AG04449 (cell line): ENCODE data around the gene FOXK2.

Experiments used
- CTCF ChIA-PET: fragments of 350-600 bp; formaldehyde crosslinking; extraction: SDS; loops from one replicate; lab custom pipeline; 2021; ENCODE audit warnings: antibody characterized with exemption; lab: Yijun Ruan, JAX
- POLR2A ChIA-PET: fragments of 400-600, 350-600 bp; formaldehyde crosslinking; extraction: SDS; loops from one replicate; lab custom pipeline; 2020; ENCODE audit warnings: antibody characterized with exemption, inconsistent platforms; lab: Yijun Ruan, JAX
- DNase-seq: peaks from one replicate; pipeline ENCODE4 v3.0.0-alpha.2; 2010; ENCODE audit warnings: low read depth, low spot score
- H3K4me3 ChIP-seq: 2 replicates; pipeline ENCODE4 v1.5.1; 2011; ENCODE audit warnings: low read depth, mild to moderate bottlenecking, control low read depth, low read length
- TF ChIP-seq, protein P1 (sequence below): IDR thresholded peaks from one replicate; pipeline ENCODE4 v1.5.1; 2011; ENCODE audit warnings: mild to moderate bottlenecking, moderate library complexity, low read length, control low read depth, inconsistent platforms; ENCODE audit not compliant: insufficient read depth; ENCODE audit errors: missing control alignments

Gene FOXK2

DNA sequence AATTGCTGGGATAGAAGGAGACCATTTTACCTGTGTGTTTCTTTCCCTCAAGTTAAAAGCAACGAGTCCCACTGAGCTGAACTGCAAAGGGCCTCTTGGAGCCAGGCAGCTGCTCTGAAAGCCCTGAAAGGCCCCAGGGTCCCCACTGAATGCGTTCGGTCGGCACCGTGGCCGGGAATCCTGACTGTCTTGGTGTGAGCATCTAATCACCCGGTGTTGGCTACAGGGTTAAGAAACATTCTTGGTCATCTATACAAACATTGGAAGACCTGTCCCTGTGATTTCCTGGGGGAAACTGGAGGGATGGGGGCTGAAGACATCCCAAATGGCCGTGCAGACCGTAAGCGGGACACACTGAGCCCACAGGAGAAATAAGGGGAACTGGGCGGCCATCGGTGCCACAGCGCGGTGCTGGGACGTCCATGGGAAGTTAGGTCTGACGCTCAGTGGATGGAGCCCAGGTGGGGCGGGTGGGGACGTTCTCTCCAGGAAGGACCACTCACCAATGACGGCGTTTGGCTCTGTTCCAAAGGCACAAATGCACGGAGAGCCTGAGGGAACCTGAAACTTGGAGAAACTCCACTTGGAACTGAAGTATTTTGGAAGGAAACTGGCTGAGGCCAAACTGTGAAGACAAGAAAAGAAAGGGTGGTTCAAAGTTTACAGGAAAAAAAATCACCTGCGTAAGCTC is 96.6 kb downstream of the FOXK2 start:
- ChIA-PET CTCF (no interaction called here), POLR2A (no interaction called here)
- no peak overlapping the region for H3K4me3 ChIP-seq
- TF ChIP-seq, protein P1, sequence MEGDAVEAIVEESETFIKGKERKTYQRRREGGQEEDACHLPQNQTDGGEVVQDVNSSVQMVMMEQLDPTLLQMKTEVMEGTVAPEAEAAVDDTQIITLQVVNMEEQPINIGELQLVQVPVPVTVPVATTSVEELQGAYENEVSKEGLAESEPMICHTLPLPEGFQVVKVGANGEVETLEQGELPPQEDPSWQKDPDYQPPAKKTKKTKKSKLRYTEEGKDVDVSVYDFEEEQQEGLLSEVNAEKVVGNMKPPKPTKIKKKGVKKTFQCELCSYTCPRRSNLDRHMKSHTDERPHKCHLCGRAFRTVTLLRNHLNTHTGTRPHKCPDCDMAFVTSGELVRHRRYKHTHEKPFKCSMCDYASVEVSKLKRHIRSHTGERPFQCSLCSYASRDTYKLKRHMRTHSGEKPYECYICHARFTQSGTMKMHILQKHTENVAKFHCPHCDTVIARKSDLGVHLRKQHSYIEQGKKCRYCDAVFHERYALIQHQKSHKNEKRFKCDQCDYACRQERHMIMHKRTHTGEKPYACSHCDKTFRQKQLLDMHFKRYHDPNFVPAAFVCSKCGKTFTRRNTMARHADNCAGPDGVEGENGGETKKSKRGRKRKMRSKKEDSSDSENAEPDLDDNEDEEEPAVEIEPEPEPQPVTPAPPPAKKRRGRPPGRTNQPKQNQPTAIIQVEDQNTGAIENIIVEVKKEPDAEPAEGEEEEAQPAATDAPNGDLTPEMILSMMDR = no peak
- no peak for DNase-seq

DNA sequence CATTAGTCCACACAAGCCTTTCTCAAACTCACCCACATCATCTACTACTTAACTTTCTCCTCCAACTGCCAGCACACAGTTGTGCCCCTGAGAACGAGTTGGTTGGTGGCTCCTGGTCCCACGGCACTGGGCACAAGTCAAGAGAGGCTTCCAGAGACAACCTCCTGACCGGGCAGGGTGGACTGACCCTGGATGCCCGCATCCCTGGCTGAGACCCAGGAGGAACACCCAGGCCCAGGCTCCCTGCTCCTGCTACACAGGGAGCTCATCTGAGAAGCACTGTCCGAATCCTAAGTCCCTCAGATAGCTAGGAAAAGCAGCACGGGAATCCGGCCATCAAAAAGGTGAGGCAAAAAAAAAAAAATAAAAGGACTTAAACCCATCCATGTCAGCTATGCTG is 99.7 kb downstream of the FOXK2 start:
- DNase-seq = no peak
- CTCF ChIA-PET = no interaction called here
- TF ChIP-seq, protein P1 = no peak
- POLR2A ChIA-PET = no interaction called here
- H3K4me3 ChIP-seq = no peak overlapping the region

DNA sequence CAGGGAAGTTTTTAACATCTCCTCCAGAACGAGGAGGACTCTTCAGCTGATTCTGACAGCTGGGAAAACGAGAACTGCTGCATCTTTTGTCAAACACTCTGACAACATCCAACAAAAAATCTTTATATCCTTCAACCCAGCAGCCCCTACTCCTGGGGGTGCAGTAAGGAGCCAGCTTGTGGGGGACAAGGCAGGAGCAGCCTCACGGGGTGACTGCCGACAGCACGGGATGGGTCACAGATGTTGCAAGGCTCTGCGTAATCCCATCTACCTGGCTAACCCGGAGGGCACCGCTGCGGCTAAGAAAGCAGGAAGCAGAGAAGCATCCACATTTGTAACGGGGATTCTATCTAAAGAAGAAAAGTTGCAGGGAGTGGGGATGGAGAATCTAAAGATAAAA is 100.1 kb downstream of the FOXK2 start:
- no peak overlapping the region for H3K4me3 ChIP-seq
- TF ChIP-seq, protein P1 = no peak
- no peak for DNase-seq
- ChIA-PET CTCF (no interaction called here), POLR2A (no interaction called here)

DNA sequence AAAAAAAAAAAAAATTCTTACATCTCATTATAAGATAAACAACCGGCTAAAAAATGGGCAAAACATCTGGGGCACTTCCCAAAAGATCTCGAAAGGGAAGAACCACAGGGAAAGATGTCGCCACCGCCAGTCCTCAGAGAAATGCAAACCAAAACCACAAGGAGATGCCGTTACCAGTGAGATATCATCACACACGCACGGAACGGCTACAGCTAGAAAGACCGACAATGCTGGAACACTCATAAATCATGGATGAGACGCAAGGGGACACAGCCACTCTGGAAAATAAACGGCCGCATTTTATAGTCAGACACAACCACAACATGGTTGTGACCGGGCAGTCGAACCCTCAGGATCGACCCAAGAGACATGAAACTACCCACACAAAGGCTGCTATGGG is 104.2 kb downstream of the FOXK2 start:
- POLR2A ChIA-PET = no interaction called here
- TF ChIP-seq, protein P1 = no peak
- no peak for DNase-seq
- CTCF ChIA-PET = no interaction called here
- H3K4me3 ChIP-seq = no peak overlapping the region

DNA sequence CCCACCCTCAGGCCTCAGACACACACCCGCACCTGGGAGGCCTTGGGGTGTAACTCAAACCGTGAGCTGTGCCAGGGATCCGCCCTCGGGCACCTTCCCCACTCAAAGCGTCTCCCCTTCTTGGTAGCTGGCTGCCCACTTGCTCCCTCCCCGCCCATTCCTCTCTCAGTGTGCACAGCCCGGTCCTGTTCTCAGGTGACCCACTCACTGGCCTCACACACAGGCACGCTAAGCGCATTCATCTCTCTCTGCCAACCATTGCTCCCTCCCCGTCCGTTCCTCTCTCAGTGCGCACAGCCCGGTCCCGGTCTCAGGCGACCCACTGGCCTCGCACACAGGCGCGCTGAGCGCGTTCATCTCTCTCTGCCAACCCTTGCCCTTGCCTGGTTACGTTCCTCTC is 107.9 kb downstream of the FOXK2 start:
- DNase-seq = no peak
- TF ChIP-seq, protein P1 = no peak
- CTCF ChIA-PET = no interaction called here
- no peak overlapping the region for H3K4me3 ChIP-seq
- POLR2A ChIA-PET = no interaction called here

DNA sequence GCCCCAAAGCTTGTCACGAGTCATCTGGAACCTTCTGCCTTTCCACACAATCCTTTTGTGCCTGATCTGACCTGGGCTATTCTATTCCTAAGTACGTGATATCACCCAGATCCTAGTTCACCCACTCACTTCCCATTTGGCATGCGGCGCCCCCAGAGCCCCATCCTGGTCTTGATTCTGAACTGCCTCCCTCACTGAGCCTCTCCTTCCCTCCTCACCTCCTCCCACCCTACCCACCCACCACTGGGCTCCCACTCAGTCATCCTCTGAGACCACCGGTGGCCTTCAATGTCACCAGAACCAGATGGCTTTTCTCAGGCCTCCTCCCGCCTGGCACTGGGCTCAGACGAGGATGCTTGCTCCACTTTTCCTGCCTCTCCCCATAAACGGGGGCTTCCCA is 110.2 kb downstream of the FOXK2 start:
- POLR2A ChIA-PET = no interaction called here
- H3K4me3 ChIP-seq = no peak overlapping the region
- DNase-seq = no peak
- CTCF ChIA-PET = interaction anchor here (1.4 kb wide), 1 partner anchor 18 kb away, joined by 4 read pairs; no protein-coding TSS in a partner anchor
- TF ChIP-seq, protein P1 = no peak
